NCI-H1436 treated with DMSO at 0.1 percent for 48 hours (cell line): ENCODE data around the gene TNFSF10.
A peak's percentile ranks its signal among the peaks of the same experiment; 100 is the strongest.
"Not testable (repeated sequence)": the region's sequence is repeated elsewhere in the genome, so short reads cannot be mapped to it uniquely, and the experiment has no call there.

ENCODE experiments used
- DNase-seq: peaks from one replicate; lab custom pipeline; 2025; lab: John Stamatoyannopoulos, UW

The TNFSF10 gene

GRCh38 chr3:172522871-172523818 lies at the start of gene TNFSF10:
Gene TNFSF10, minus strand, starts transcription at chr3:172523430. Its CDS starts 46 bp downstream, at chr3:172523384.
- peak; percentile 15 for DNase-seq

DNA sequence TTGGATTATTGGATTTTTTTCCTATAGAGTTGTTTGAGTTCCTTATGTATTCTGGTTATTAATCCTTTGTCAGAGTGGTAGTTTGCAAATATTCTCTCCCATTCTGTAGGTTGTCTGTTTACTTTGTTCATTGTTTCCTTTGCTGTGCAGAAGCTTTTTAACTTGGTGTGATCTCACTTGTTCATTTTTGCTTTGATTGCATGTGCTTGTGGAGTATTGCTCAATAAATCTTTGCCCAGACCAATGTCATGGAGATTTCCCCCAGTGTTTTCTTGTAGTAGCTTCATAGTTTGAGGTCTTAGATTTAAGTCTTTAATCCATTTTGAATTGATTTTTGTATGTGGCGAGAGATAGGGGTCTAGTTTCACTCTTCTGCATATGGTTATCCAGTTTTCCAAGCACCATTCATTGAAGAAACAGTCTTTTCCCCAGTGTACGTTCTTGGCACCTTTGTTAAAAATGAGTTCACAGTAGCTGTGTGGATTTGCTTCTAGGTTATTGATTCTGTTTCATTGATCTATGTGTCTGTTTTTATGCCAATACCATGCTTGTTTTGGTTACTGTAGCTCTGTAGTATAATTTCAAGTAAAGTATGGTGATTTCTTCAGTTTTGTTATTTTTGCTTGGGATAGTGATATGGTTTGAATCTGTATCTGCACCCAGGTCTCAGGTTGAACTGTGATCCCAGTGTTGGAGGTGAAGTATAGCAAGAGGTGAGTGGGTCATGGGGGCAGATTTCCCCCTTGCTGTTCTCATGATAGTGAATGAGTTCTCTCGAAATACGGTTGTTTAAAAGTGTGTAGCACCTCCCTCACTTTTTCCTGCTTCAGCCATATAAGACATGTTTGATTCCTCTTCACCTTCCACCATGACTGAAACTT lies 46.1 kb upstream of the TNFSF10 start:
- no peak for DNase-seq

DNA sequence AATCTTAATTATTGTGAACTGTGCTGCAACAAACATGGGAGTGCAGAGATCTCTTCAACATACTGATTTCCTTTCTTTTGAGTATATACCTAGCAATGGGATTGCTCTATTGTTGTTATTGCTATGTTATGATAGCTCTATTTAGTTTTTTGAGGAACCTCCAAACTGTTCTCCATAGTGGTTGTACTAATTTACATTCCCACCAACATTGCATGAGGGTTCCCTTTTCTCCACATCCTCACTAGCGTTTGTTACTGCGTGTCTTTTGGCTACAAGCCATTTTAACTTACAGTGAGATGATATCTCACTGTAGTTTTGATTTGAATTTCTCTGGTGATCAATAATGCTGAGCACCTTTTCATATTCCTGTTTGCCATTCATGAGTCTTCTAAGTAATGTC lies 45.5 kb upstream of the TNFSF10 start:
- no peak for DNase-seq

DNA sequence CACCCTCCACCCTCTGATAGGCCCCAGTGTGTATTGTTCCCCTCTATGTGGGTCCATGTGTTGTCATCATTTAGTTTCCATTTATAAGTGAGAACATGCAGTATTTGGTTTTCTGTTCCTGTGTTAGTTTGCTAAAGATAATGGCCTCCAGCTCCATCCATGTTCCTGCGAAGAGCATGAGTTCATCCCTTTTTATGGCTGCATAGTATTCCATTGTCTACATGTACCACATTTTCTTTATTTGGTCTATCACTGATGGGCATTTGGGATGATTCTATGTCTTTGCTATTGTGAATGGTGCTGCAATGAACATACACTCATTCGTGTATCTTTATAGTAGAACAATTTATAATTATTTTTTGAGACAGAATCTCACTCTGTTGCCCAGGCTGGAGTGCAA lies 43.6 kb upstream of the TNFSF10 start:
- not testable (repeated sequence) for DNase-seq

DNA sequence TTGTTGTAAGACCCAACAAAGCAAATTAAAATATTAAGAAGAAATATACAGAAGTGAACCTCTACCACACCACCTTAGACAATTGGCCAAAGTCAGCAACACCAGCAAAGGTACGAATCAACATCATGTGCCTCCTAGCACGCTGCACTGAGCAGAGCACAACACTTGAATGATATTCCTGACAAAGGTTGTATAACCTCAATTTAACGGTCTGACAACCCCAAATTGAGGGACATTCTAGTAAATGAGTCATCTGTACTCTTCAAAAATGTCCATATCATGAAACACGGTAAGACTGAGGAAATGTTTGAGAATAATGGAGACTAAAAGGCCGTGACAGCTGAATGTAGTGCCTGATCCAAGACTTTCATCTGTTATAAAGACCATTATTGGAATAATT lies 41.3 kb upstream of the TNFSF10 start:
- DNase-seq, result no peak

DNA sequence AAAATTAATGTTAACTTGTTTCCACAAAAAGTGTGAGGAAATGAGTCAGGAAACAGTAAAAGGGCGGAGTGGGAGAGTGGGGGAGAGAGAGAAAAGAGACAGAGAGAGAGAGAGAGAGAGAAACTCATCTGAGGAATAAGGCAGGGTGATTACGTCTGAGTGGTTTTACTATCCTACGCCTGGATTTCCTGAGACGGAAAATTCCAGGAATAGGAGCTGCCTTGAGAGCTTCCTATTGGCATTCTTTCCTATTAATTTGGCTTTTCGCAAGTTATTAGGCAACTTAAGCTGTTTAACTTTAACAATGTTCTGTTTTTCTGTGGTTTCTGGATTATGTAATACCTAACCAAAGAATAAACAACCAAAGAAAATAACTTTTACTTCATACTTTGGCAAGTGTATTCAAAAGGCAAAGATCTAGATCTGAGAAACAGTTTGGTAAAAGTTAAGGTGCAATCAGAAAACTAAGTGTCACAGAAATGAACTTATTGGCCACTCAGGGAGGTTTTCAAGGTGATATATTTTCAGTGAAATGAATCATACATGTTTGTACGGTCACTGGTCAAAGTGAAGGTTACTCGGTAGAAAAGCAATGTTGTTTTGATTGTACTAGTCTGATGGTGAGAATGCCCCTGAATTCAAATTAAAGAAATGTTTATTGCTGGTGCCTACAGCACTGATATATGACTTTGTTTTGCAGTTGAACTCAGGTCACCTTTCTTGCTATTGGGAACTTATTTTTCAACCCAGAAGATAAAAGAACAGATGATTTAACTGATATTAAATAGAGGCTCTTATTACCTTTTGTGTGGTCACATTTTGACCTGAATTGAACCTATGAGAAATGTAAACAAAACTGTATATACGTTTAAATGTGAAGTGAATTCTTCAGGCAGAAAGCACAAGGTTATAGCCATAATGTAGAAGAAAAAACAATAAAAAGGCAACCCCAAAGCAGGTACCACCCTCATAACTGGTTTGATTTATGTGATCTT lies 39.9 kb upstream of the TNFSF10 start:
- no peak for DNase-seq

- no peak for DNase-seq
Measured at GRCh38 chr3:172561897-172562640, 38.8 kb upstream of the TNFSF10 start.

GRCh38 chr3:172560586-172560985 lies 37.4 kb upstream of the TNFSF10 start:
- DNase-seq, result no peak

GRCh38 chr3:172560026-172560425 lies 36.8 kb upstream of the TNFSF10 start:
- no peak for DNase-seq

- no peak for DNase-seq
Measured at GRCh38 chr3:172559020-172559419, 35.8 kb upstream of the TNFSF10 start.

GRCh38 chr3:172557515-172558220 lies 34.4 kb upstream of the TNFSF10 start:
- DNase-seq, result no peak

DNA sequence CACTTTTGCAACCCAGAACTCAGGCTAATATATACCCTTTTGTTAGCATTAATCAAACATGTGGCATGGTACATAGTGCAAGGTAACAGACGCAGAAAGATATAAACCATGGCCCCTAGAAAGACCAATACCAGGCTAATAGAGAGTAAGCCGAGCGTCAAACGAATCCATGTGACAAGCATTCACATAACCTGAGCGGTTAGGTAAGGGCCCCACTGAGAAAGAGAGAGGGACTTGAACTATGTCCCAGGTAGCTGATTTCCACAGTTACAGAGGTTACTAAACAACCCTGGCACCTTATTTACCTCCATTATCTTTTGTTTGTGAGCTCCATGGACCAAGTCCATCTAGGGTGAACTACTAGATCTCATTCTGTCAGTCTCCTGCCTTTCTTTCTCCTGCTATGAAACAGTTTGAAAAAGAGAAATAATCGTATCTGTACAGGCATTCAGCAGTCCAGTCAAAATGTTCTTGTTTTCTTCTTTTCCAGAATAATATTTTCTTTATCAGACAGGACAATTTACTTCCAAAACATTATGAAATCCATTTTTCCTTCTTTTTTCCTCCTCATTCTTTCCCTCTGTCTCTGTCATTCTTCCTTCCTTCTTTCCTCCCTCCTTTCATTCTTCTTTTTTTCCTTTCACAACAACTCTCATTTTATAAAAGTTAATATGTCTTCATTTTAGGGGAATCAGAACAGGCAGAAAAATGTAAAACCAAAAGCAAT lies 30.5 kb upstream of the TNFSF10 start:
- no peak for DNase-seq

DNA sequence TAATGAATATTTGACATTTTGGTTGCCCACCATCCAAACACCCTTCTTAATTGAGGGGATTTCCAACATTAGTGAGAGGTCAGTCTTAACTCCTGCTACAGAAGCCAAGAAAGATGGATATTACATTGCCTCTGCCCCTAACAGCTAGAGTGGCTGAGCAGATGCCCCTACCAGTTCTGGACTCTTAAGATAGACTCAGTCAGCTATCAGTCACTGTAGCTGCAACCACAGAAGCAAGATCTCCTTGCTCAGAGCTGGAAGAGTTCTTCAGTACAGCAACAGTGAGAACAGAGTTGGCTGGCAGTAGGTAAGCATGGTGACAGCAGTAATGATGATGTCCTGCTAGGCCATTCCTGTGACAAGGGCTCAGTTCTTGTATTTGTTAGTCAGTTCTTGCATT lies 29.4 kb upstream of the TNFSF10 start:
- DNase-seq, result no peak

- no peak for DNase-seq
Measured at GRCh38 chr3:172551874-172552273, 28.6 kb upstream of the TNFSF10 start.

GRCh38 chr3:172550347-172550943 lies 27.2 kb upstream of the TNFSF10 start:
- DNase-seq, result no peak

DNA sequence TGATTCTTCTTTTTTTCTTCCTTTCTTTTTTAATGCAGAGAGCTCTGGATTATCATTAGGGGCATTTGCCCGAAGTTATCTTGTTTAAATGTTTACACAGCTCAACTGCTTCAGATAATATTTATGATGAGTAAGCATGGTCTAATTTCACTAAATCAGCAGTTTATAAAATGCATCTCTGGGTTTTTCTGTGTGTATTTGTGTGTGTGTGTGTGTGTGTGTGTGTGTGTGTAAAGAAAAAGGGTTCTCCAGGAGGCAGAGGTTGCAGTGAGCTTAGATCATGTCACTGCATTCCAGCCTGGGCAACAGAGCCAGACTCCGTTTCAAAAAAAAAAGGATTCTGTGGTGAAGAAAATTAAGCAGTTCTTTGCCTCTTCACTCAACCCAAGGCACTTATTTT lies 25.9 kb upstream of the TNFSF10 start:
- no peak for DNase-seq

GRCh38 chr3:172546628-172547214 lies 23.5 kb upstream of the TNFSF10 start:
- no peak for DNase-seq

GRCh38 chr3:172546105-172546504 lies 22.9 kb upstream of the TNFSF10 start:
- no peak for DNase-seq

DNA sequence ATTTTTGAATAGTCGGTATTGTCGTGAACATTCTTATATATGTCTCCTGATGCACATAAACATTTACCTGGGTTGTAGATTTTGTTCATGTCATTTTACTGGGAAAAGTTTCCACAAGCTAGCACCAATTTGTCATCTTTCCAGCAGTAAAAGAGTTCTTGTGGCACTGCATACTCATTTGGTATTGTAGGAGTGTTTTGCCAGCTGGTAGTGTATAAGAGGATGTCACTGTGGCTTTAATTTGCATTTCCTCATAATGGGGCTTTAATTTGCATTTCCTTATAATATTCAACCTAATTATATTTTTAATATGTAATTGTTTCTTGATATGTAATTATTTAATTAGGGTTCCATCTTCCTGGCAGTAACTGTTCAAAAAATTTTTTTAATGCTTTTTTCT lies 21.2 kb upstream of the TNFSF10 start:
- no peak for DNase-seq
